Astrocyte (in vitro differentiated cells and primary cell): ENCODE results near the gene FSTL4. TPM values are rescaled to one million over a fixed set of nuclear protein-coding genes. Genes with fewer than 3 reads are reported as not detected.

Source experiments
- DNase-seq: peaks from one replicate; pipeline ENCODE4 v3.0.0-alpha.2; 2010; ENCODE audit warnings: low read depth
- FAIRE-seq: peaks from 2 replicates; lab custom pipeline; 2011; peaks lifted over from hg19 to GRCh38; lab: Jason Lieb, UNC
- H2AFZ ChIP-seq: 2 replicates; pipeline ENCODE4 v1.6.0; 2012; ENCODE audit warnings: low read depth, low read length, inconsistent platforms
- H3K27ac ChIP-seq: 2 replicates; pipeline ENCODE4 v1.5.1; 2011; ENCODE audit warnings: low read depth, low read length, inconsistent platforms
- H3K27me3 ChIP-seq: 2 replicates; pipeline ENCODE4 v1.6.0; 2011; ENCODE audit warnings: low read length, inconsistent platforms; ENCODE audit not compliant: insufficient read depth
- H3K36me3 ChIP-seq: 2 replicates; pipeline ENCODE4 v1.5.1; 2011; ENCODE audit warnings: low read length, inconsistent platforms; ENCODE audit not compliant: insufficient read depth
- H3K4me1 ChIP-seq: 2 replicates; pipeline ENCODE4 v1.5.1; 2011; ENCODE audit warnings: low read length, inconsistent platforms; ENCODE audit not compliant: insufficient read depth
- H3K4me2 ChIP-seq: 2 replicates; pipeline ENCODE4 v1.6.0; 2012; ENCODE audit warnings: low read length, inconsistent platforms
- H3K4me3 ChIP-seq: 2 replicates; pipeline ENCODE4 v1.5.1; 2011; ENCODE audit warnings: low read depth, mild to moderate bottlenecking, low read length, inconsistent platforms; ENCODE audit not compliant: insufficient read depth
- H3K79me2 ChIP-seq: 2 replicates; pipeline ENCODE4 v1.6.0; 2012; ENCODE audit warnings: mild to moderate bottlenecking, low read length, inconsistent platforms; ENCODE audit not compliant: insufficient read depth
- H3K9ac ChIP-seq: 2 replicates; pipeline ENCODE4 v1.6.0; 2012; ENCODE audit warnings: mild to moderate bottlenecking, low read length, inconsistent platforms
- H3K9me3 ChIP-seq: 2 replicates; pipeline ENCODE4 v1.5.1; 2012; ENCODE audit warnings: low read depth, mild to moderate bottlenecking, low read length, inconsistent platforms; ENCODE audit not compliant: insufficient read depth
- H4K20me1 ChIP-seq: 2 replicates; pipeline ENCODE4 v1.6.0; 2012; ENCODE audit warnings: low read length, inconsistent platforms; ENCODE audit not compliant: insufficient read depth
- H3K27ac Mint-ChIP-seq: one replicate; pipeline ENCODE4 v1.8.0; 2021; ENCODE audit warnings: mild to moderate bottlenecking, mixed read lengths; ENCODE audit not compliant: unreplicated experiment
- H3K27me3 Mint-ChIP-seq: one replicate; pipeline ENCODE4 v1.8.0; 2021; ENCODE audit warnings: low read depth, mixed read lengths; ENCODE audit not compliant: unreplicated experiment
- H3K36me3 Mint-ChIP-seq: one replicate; pipeline ENCODE4 v1.8.0; 2021; ENCODE audit warnings: low read depth, mixed read lengths; ENCODE audit not compliant: unreplicated experiment
- H3K4me1 Mint-ChIP-seq: one replicate; pipeline ENCODE4 v1.8.0; 2021; ENCODE audit warnings: low read depth, mixed read lengths; ENCODE audit not compliant: unreplicated experiment
- H3K4me3 Mint-ChIP-seq: one replicate; pipeline ENCODE4 v1.8.0; 2021; ENCODE audit warnings: mild to moderate bottlenecking, moderate library complexity, mixed read lengths; ENCODE audit not compliant: unreplicated experiment
- H3K9me3 Mint-ChIP-seq: one replicate; pipeline ENCODE4 v1.8.0; 2021; ENCODE audit warnings: mild to moderate bottlenecking, mixed read lengths; ENCODE audit not compliant: unreplicated experiment
- CTCF ChIP-seq: IDR thresholded peaks from 2 replicates; pipeline ENCODE4 v1.5.1; 2011; ENCODE audit warnings: low read depth, mild to moderate bottlenecking, inconsistent platforms, low read length, moderate library complexity; ENCODE audit not compliant: insufficient read depth
- EZH2 ChIP-seq: IDR thresholded peaks from 2 replicates; pipeline ENCODE4 v1.6.1; 2012; ENCODE audit warnings: mild to moderate bottlenecking, low read length, inconsistent platforms; ENCODE audit not compliant: insufficient read depth
- total RNA-seq: library from RNA; stranded (reverse); gene quantifications from 2 replicates; pipeline ENCODE4 v1.2.1, GENCODE V29; 2021

Gene FSTL4
- total RNA-seq, 1 donor from 2014 or later: not detected

- no peak overlapping the region for H3K4me2 ChIP-seq
- no peaks in the 10 kb centered on the region for H3K4me1 Mint-ChIP-seq
- no peaks in the 10 kb centered on the region for H3K79me2 ChIP-seq
- no peaks in the 10 kb centered on the region for H3K4me1 ChIP-seq
- no peak overlapping the region for H3K27ac Mint-ChIP-seq
- no peak overlapping the region for H3K9ac ChIP-seq
- DNase-seq: no peak
- H3K4me3 ChIP-seq: no peak overlapping the region
- no peak for FAIRE-seq
- no peaks in the 10 kb centered on the region for H3K27me3 ChIP-seq
- H3K27me3 Mint-ChIP-seq: peaks cover 45% of the 10 kb centered on the region
- no peak overlapping the region for H3K27ac ChIP-seq
- no peaks in the 10 kb centered on the region for H3K9me3 ChIP-seq
- H3K36me3 Mint-ChIP-seq: peaks cover 5% of the 10 kb centered on the region
- H3K4me3 Mint-ChIP-seq: no peak overlapping the region
- no peak for TF ChIP-seq CTCF
- no peak for TF ChIP-seq EZH2
- no peaks in the 10 kb centered on the region for H3K36me3 ChIP-seq
- no peaks in the 10 kb centered on the region for H3K9me3 Mint-ChIP-seq
- H2AFZ ChIP-seq: no peak overlapping the region
- H4K20me1 ChIP-seq: no peaks in the 10 kb centered on the region
Observed at GRCh38 chr5:133581348-133581747, 31.0 kb downstream of the FSTL4 start.

- Histone ChIP-seq H3K79me2 (no peaks in the 10 kb centered on the region), H2AFZ (no peak overlapping the region), H3K4me3 (no peak overlapping the region), H3K4me2 (no peak overlapping the region), H3K9me3 (no peaks in the 10 kb centered on the region), H3K27ac (no peak overlapping the region), H3K4me1 (no peaks in the 10 kb centered on the region), H4K20me1 (no peaks in the 10 kb centered on the region), H3K9ac (no peak overlapping the region), H3K27me3 (no peaks in the 10 kb centered on the region), H3K36me3 (no peaks in the 10 kb centered on the region)
- Mint-ChIP-seq H3K27ac (no peak overlapping the region), H3K36me3 (peaks cover 5% of the 10 kb centered on the region), H3K4me1 (no peaks in the 10 kb centered on the region), H3K9me3 (no peaks in the 10 kb centered on the region), H3K4me3 (no peak overlapping the region), H3K27me3 (peaks cover 45% of the 10 kb centered on the region)
- FAIRE-seq (no peak), DNase-seq (no peak)
- TF ChIP-seq CTCF: no peak
- no peak for TF ChIP-seq EZH2
Observed at GRCh38 chr5:133580618-133581017, 31.7 kb downstream of the FSTL4 start.

GRCh38 chr5:133579766-133580165 lies 32.6 kb downstream of the FSTL4 start:
- no peak for FAIRE-seq
- Mint-ChIP-seq H3K4me3 (no peak overlapping the region), H3K27ac (no peak overlapping the region), H3K36me3 (peaks cover 5% of the 10 kb centered on the region), H3K27me3 (peaks cover 45% of the 10 kb centered on the region), H3K9me3 (no peaks in the 10 kb centered on the region), H3K4me1 (no peaks in the 10 kb centered on the region)
- Histone ChIP-seq H3K9me3 (no peaks in the 10 kb centered on the region), H3K27ac (no peak overlapping the region), H2AFZ (no peak overlapping the region), H3K27me3 (no peaks in the 10 kb centered on the region), H3K36me3 (no peaks in the 10 kb centered on the region), H3K9ac (no peak overlapping the region), H4K20me1 (no peaks in the 10 kb centered on the region), H3K4me2 (no peak overlapping the region), H3K4me3 (no peak overlapping the region), H3K4me1 (no peaks in the 10 kb centered on the region), H3K79me2 (no peaks in the 10 kb centered on the region)
- TF ChIP-seq EZH2 (no peak), CTCF (no peak)
- DNase-seq: no peak
